ENCODE measurements around the gene C6orf47.
A peak's percentile ranks its signal among the peaks of the same experiment; 100 is the strongest.

C6orf47 gene

GRCh38 chr6:31687860-31688693 is 27.5 kb upstream of the C6orf47 start:
- DNase-seq = no peak

- DNase-seq = no peak
These were observed 26.7 kb upstream of the C6orf47 start for GRCh38 chr6:31687321-31687720.

- DNase-seq = no peak
These were observed 25.9 kb upstream of the C6orf47 start for GRCh38 chr6:31686483-31686882.

DNA sequence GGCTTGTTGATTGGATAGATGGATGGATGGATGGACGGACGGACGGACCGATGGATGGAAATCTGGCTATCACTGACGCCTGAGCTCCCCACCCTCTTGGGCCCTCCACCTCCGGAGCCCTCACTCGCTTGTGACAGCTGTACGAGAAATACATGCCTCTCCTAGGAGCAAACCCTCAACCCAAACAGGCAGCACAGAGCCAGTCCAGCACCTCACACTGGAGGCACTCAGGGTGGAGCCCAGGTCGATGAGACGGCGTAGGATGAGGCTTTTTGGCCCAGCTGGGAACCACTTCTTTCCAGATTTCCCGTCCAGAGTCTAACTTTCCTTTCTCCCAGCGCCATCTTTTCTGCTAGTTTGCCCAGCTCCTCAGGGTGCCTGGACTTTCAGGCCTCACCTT is 23.0 kb upstream of the C6orf47 start:
- no peak for DNase-seq

DNA sequence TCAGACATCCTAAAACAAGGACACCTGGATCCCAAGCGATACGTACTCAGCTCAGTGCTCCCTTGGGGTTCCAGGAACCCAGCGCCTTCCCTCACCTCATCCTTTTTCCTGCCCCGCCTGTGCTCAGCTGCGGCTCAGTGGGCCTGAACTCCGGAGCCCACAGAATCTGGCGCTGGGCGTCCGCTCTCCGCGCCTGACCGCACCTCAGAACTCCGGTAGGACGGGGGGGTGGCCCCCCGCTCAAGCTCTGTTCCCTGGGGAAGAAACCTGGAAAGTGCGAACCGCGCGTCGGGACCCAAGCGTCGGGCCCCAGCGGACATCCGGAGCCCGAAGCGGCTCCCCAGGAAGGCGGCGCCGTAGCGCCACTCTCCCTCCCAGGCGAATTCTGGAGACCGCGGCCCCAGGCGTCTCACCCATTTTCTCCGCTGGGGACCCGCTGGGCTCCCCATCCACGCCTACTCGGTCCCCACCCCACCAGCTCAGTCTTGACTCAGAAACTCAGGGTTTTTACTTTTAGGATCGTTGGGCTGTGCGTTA is 20.6 kb upstream of the C6orf47 start:
- peak; percentile 25 for DNase-seq

DNA sequence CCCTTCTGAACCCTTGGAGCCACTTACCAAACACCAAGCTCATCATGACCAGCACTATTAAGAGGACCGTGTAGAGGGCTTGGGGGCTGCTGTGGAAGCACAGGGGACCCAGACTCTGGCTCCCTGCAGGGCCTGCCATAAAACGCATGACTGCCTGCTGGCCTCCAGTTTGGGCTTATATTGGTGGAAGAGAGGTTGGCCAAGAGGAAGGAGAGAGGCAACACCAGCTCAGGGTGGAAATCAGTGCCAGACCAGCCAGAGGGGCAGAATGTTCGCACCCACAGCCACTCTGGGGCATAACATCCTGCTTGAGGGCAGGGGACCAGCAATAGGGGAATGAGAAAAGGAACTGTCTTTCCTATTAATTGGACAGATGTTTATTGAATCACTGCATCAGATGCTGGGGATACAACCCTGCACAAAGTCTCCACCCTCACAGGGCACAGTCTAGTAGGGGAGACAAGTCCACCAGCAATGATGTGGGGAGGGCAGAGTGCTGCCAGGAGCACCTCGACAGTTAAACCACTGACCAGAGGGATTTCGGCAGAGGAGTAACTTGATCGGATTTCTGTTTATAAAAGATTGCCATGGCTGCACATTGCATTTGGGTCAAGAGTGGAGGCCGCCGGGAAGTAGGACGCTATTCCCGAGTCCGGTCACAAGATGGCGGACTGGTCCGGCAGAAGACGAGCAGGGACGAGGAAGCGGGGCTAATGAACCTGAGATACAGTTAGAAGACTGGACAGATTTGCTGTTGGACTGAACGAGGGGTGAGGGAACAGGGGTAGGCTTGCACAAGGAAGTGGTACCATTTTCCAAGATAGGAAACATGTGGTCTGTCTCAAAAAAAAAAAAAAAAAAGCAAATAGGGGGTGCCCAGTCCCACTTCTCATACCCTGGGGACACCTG is 19.9 kb upstream of the C6orf47 start, which contains the start of gene LY6G5C:
Gene LY6G5C (minus strand): TSS at position 842 of the 909 bp plus-strand sequence. CDS start 694 bp downstream, at position 148.
- peak; percentile 95 for DNase-seq

- no peak for DNase-seq
These were observed 17.4 kb upstream of the C6orf47 start for GRCh38 chr6:31677955-31678354.

DNA sequence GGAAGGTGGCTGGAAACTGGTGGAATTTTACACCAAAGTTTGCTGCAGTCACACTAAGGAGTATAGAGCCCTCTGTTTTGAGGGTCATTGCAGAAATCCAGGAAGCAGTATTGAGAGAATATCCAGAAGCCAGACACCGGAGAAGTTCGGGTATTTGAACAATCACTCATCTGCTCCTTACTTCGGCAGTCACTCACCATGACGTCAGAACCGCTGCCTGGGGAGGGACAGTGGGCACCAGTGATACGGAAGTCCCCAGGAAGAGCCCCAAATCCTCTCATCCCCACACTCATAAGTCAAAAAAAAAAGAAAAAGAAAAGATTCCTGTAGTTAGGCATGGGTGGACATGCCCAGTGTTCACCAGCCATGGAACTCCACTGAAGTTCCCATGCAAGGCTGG is 16.3 kb upstream of the C6orf47 start:
- DNase-seq = no peak

DNA sequence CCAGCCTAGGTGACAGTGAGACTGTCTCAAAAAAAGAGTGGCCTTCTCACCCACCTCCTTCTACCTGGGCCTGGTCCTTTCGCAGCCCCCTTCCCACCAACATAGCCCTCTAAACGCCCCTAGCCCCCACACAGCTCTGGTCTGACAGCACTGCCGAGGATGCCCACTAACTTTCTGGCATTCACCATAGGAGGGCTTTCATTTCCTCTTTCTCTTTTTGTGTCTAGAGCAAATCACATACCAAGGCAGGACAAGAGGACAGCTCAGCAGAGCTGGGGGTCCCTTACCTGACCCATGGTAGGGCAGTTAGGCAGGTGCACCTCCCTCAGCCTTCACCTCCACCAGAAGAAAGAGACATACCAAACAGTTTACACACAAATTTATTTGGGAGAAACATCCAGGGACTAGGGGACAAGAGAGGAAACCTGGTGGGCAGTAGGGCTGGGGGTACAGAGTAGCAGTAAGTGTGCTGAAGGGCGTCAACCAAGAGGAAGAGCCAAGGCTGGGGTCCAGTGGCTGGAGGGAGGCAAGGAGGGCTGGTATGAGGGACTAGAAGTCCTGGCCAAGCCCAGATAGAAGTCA is 15.8 kb upstream of the C6orf47 start:
- DNase-seq = no peak

- DNase-seq = no peak
These were observed 9.1 kb upstream of the C6orf47 start, which contains the start of gene LY6G5B for GRCh38 chr6:31669676-31670075. Gene LY6G5B (plus strand): TSS chr6:31669976. CDS start chr6:31670951, 975 bp downstream.

DNA sequence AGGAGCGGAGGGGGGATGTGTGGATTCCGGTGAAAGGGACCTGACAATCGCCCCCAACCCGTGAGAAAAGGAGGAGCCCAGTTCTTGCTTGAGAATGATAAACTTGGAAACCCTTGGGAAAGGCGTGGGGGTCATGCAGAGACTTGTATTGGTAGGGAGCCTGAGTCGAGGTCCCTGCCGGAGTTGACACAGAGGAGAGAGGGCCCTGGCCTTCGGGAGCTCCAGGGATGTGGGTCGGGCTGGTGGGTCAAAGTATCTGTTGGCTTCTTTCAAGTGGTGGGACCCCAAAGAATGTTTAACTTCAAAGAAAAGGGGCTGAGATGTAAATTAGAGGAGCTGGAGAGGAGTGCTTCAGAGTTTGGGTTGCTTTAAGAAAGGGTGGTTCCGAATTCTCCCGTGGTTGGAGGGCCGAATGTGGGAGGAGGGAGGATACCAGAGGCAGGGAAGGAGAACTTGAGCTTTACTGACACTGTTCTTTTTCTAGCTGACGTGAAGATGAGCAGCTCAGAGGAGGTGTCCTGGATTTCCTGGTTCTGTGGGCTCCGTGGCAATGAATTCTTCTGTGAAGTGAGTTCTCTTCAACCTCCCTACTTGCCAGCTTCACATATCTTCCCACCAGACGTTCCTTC is 5.9 kb upstream of the C6orf47 start:
- DNase-seq = no peak

- DNase-seq = peak; percentile 97
These were observed 5.1 kb upstream of the C6orf47 start, which contains the start of gene CSNK2B for GRCh38 chr6:31665501-31666336. Gene CSNK2B (plus strand): TSS chr6:31666080. CDS start chr6:31666832, 752 bp downstream.

- peak; percentile 95 for DNase-seq
These were observed 4.4 kb upstream of the C6orf47 start, which contains the start of gene GPANK1 for GRCh38 chr6:31664790-31665500. Gene GPANK1 (minus strand): TSS chr6:31664997. CDS start chr6:31664478, 519 bp downstream.

- peak; percentile 48 for DNase-seq
These were observed 3.6 kb upstream of the C6orf47 start for GRCh38 chr6:31663961-31664789.

DNA sequence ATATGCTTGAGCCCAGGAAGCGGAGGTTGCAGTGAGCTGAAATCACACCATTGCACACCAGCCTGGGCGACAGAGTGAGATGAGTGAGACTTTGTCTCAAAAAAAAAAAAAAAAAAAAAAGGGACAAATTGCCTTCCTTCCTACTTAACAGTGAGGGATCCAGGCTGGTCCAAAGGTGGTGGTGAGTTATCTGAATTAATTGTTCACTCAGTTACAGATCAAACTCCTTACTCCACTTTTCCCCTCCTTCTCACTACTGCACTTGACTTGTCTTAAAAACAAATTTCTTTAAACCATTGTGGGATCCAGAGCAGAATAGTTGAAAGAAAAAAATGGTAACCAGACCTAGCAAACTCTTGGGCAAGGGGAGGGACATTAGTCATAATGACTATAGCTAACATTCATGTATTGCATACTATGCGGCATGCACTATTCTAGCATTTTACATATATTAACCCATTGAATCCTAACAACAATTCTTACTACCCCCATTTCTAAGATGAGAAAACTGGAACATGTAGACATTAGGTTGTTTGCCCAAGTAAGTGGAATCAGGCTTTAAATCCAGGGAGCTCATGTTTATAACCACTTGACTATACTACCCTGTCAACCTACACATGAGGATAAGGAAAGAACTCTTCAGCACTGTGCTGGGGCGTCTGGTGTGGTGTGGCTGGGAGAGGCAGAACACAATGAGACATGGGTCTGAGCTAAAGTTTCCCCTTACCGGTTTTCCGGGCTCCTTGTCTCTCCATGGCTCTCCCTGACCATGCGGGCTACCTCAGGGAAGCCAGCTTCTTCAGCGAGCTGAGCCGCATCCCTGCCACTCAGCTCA is 2.8 kb upstream of the C6orf47 start:
- DNase-seq = no peak

DNA sequence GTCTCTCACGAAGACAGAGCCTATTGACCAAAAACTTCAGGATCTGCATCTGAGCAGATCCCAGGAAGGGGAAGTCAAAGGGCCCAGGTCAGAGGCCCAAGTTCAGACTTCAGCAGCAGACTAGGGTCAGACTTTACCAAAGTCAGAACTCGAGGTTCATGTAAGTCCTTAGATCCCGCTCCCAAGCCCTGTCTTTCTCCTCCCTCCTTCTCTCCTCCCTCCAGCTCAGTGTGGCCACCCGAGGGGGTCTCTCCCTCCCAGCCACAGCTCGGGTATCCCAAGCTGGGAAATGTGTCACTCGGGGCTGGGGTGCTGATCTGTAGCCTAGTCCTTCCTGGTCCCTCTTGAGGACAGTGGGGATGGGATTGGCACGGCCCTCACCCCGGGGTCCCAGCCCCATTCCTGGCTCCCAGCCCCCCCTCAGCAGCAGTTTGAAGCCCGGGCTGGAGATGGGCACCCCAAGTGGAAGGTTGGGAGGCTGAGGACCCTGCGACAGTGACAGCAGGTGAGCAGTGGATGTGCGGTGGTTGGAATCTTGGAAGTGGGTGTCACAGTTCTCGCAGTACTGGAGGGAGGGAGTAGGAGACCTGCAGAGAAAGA is 1.6 kb upstream of the C6orf47 start:
- no peak for DNase-seq

- no peak for DNase-seq
These were observed 915 bp upstream of the C6orf47 start for GRCh38 chr6:31661262-31662123.

All from DMS79 treated with DMSO at 0.1 percent for 48 hours (cell line).